ENCODE data around the gene PLCB3.

The PLCB3 gene

GRCh38 chr11:64220798-64221197 lies 30.5 kb upstream of the PLCB3 start:
- DNase-seq (ENCODE audit: low read depth in 2 of 2) = no peak

GRCh38 chr11:64222651-64223000 lies 28.7 kb upstream of the PLCB3 start:
- DNase-seq (ENCODE audit: low read depth in 2 of 2) = no peak

GRCh38 chr11:64223001-64223651 lies 28.2 kb upstream of the PLCB3 start:
- no peak for DNase-seq (ENCODE audit: low read depth in 2 of 2)

- no peak for DNase-seq (ENCODE audit: low read depth in 2 of 2)
Observed at GRCh38 chr11:64224151-64224890, 27.0 kb upstream of the PLCB3 start.

GRCh38 chr11:64224891-64225607 lies 26.3 kb upstream of the PLCB3 start:
- DNase-seq (ENCODE audit: low read depth in 2 of 2) = no peak

- peak; percentile 82 to 84 for DNase-seq (ENCODE audit: low read depth in 2 of 2)
Observed at GRCh38 chr11:64225608-64226506, 25.5 kb upstream of the PLCB3 start, which contains the start of the genes NUDT22 and TRPT1. TSS of gene NUDT22 (plus strand) at chr11:64226274. CDS start at chr11:64226653, 379 bp downstream. TSS of gene TRPT1 (minus strand) at chr11:64226186. CDS start at chr11:64225860, 326 bp downstream.

- no peak for DNase-seq (ENCODE audit: low read depth in 2 of 2)
Observed at GRCh38 chr11:64226507-64227051, 24.8 kb upstream of the PLCB3 start.

- no peak for DNase-seq (ENCODE audit: low read depth in 2 of 2)
Observed at GRCh38 chr11:64227405-64227956, 23.8 kb upstream of the PLCB3 start.

GRCh38 chr11:64229090-64229743 lies 22.1 kb upstream of the PLCB3 start:
- DNase-seq (ENCODE audit: low read depth in 2 of 2) = no peak

- no peak for DNase-seq (ENCODE audit: low read depth in 2 of 2)
Observed at GRCh38 chr11:64229744-64230170, 21.6 kb upstream of the PLCB3 start.

- peak; percentile 66 to 77 for DNase-seq (ENCODE audit: low read depth in 2 of 2)
Observed at GRCh38 chr11:64230171-64230984, 21.0 kb upstream of the PLCB3 start, which contains the start of gene DNAJC4. TSS of gene DNAJC4 (plus strand) at chr11:64230548. CDS start at chr11:64230855, 307 bp downstream.

GRCh38 chr11:64230985-64231365 lies 20.4 kb upstream of the PLCB3 start:
- DNase-seq (ENCODE audit: low read depth in 2 of 2) = no peak

GRCh38 chr11:64231546-64231945 lies 19.8 kb upstream of the PLCB3 start:
- DNase-seq (ENCODE audit: low read depth in 2 of 2) = no peak

- DNase-seq (ENCODE audit: low read depth in 2 of 2) = no peak
Observed at GRCh38 chr11:64232182-64232966, 19.0 kb upstream of the PLCB3 start.

GRCh38 chr11:64232967-64233315 lies 18.4 kb upstream of the PLCB3 start:
- DNase-seq (ENCODE audit: low read depth in 2 of 2) = no peak

- DNase-seq (ENCODE audit: low read depth in 2 of 2) = no peak
Observed at GRCh38 chr11:64233913-64234586, 17.3 kb upstream of the PLCB3 start, which contains the start of gene VEGFB. TSS of gene VEGFB (plus strand) at chr11:64234584. CDS start at chr11:64234834, 250 bp downstream.

- no peak for DNase-seq (ENCODE audit: low read depth in 2 of 2)
Observed at GRCh38 chr11:64234647-64235379, 16.5 kb upstream of the PLCB3 start.

All from activated CD8-positive, alpha-beta memory T cell treated with anti-CD3 and anti-CD28 coated beads for 4 hours (primary cell).